Skeletal muscle satellite cell (primary cell): ENCODE results near the gene MAIP1. TPM values are rescaled to one million over a fixed set of nuclear protein-coding genes. Genes with fewer than 3 reads are reported as not detected.
"Not testable (repeated sequence)": the region's sequence is repeated elsewhere in the genome, so short reads cannot be mapped to it uniquely, and the experiment has no call there.

Experiments
- H3K27me3 ChIP-seq: 2 replicates; pipeline ENCODE4 v1.7.0; 2013; ENCODE audit warnings: low read length; ENCODE audit not compliant: control insufficient read depth, insufficient read depth
- H3K36me3 ChIP-seq: 2 replicates; pipeline ENCODE4 v1.7.0; 2013; ENCODE audit warnings: mild to moderate bottlenecking, control low read depth, low read length; ENCODE audit not compliant: insufficient read depth
- H3K4me1 ChIP-seq: 2 replicates; pipeline ENCODE4 v1.7.0; 2013; ENCODE audit warnings: low read length; ENCODE audit not compliant: control insufficient read depth, insufficient read depth
- H3K4me2 ChIP-seq: 2 replicates; pipeline ENCODE4 v1.7.0; 2013; ENCODE audit warnings: mild to moderate bottlenecking, low read length
- H3K4me3 ChIP-seq: 2 replicates; pipeline ENCODE4 v1.7.0; 2013; ENCODE audit warnings: low read length
- H3K9ac ChIP-seq: 2 replicates; pipeline ENCODE4 v1.7.0; 2013; ENCODE audit warnings: mild to moderate bottlenecking, low read depth, low read length, moderate library complexity
- H3K9me3 ChIP-seq: replicated peaks from 2 replicates; pipeline ENCODE4 v1.7.0; 2013; ENCODE audit warnings: mild to moderate bottlenecking, control low read depth, low read length
- total RNA-seq: library from RNA; depleted of rRNA; stranded (reverse); fragments of >200 nt; gene quantifications from 2 replicates; pipeline ENCODE4 v1.2.3, GENCODE V29; 2012; rRNA removed

Gene MAIP1
- 29.7 and 31.7 TPM in 2 replicates for total RNA-seq

DNA sequence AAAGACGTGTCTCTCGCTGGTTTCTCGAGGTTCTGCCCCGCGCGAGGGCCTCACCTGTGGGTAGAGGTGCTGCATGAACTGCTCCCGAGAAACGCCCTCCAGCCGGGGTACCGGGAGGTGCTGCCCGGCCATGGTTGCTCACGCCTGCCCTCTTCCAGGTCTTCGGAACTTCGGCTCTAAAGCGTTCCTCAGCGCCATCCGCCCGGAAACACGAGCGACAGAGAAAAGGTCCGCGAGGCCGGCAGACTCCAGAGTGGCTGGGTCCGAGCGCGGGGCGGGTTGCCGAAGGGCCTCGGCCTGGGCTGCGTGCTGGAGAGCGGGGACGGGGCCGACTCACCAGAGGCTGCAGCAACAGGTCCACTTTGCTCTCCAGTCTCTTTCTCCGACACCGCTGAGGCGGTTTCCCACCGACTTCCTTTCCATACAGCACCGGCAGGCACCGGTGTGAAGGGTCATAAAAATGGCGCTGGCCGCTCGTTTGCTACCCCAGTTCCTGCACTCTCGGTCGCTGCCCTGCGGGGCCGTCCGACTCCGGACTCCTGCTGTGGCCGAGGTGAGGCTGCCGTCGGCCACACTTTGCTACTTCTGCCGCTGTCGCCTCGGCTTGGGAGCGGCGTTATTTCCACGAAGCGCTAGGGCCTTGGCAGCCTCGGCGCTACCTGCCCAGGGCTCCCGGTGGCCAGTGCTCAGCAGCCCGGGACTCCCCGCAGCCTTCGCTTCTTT is at the start of gene MAIP1, which contains the start of gene TYW5:
MAIP1 (plus strand) TSS at position 244 of the 723 bp plus-strand sequence; CDS start at position 461, 217 bp downstream.
TYW5 (minus strand) TSS at position 153 of the 723 bp plus-strand sequence; CDS start at position 132, 21 bp downstream.
- Histone ChIP-seq H3K27me3 (no peaks in the 10 kb centered on the region), H3K9ac (peak within 1 kb of the TSS; percentile 88), H3K36me3 (peaks cover 13% of the 10 kb centered on the region), H3K4me2 (peak within 1 kb of the TSS; percentile 93), H3K9me3 (no peaks in the 10 kb centered on the region), H3K4me3 (peak within 1 kb of the TSS; percentile 93), H3K4me1 (peaks cover 21% of the 10 kb centered on the region)

DNA sequence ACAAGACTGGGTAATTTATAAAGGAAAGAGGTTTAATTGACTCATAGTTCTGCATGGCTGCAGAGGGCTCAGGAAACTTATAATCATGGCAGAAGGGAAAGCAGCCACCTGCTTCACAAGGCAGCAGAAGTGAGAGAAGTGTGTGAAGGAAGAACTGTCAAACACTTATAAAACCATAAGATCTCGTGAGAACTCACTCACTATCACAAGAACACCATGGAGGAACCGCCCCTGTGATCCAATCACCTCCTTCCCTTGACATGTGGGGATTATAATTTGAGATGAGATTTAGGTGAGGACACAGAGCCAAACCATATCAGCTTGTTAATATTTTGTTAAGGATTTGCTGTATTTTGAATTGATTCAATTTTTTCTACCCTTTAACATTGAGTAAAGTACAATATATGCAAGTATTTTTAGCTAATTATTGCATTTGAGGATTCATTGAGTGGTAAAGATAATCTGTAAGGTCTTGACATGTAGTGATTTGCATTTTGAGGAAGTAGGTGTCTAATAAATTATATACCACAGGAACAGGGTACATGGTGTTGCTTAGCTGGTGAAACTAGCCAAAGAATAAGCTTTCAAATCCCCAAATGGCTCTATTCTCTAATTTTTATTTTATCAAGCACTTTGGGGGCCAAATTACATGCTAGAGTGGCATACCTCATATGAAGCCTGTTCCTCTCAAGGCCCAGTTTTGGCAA is 48.2 kb upstream of the MAIP1 start:
- Histone ChIP-seq H3K36me3 (no peaks in the 10 kb centered on the region), H3K4me1 (peaks cover 6% of the 10 kb centered on the region), H3K9me3 (no peaks in the 10 kb centered on the region), H3K4me2 (no peak overlapping the region), H3K27me3 (no peaks in the 10 kb centered on the region), H3K9ac (no peak overlapping the region), H3K4me3 (no peak overlapping the region)

DNA sequence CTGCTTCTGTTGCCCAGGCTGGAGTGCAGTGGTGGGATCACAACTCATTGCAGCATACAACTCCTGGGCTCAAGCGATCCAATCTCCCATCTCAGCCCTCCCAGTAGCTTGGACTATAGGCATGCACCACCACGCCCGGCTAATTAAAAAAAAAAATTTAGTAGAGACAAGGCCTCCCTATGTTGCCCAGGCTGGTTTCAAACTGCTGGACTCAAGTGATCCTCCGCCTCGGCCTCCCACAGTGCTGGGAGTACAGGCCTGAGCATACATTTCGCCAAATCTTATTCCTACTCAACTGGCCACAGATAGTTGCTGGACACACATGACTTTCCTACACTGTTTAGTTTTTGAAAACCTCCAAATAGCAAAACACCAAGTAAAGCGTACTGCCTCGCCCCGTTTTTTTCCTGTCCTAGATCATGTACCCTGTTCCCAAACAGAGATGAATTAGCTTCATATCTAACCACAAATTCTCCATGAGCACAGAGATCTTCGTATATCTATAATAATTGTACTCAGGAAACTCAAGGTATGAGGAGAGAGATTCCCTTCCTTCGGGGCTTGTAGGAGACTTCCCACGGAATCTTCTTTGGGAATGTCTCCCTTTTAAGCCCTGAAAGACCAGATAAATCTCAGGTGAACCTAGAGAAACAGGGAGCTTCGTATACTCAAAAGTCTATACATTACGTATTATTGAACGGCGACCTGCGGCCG is 44.9 kb upstream of the MAIP1 start:
- Histone ChIP-seq H3K4me2 (peak overlapping the region; percentile 94), H3K4me1 (peaks cover 16% of the 10 kb centered on the region), H3K9ac (peak overlapping the region; percentile 63), H3K27me3 (no peaks in the 10 kb centered on the region), H3K4me3 (peak overlapping the region; percentile 96), H3K36me3 (no peaks in the 10 kb centered on the region), H3K9me3 (no peaks in the 10 kb centered on the region)

DNA sequence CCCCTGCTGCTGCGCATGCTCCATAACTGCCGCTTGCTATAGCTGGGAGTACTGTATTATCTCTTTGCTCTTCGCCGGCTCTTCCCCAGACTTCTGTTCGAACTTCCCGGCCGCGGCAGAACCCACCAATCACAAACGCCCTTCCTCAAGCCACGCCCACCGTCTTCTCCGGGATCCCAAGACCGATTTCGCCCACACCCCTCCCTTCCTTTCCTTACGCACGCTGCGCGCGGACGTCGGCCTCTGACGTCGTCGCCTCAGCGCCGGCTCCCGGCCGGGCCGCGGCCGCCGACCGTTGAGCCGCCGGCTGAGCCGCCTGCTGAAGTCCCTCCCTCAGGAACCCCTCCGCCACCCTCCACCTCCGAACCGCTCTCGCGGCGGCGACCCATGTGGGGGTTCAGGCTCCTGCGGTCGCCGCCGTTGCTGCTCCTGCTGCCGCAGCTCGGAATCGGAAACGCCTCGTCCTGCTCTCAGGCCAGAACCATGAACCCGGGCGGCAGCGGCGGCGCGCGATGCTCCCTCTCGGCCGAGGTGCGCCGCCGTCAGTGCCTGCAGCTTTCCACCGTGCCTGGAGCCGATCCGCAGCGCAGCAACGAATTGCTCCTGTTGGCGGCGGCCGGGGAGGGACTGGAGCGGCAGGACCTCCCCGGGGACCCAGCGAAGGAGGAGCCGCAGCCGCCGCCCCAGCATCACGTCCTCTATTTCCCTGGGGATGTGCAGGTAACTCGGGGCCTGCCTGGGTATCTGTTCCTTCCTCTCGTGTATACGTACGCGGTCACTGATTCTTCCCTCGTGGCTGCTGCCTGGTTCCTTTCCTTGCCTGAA is 44.1 kb upstream of the MAIP1 start, which contains the start of gene C2orf69:
C2orf69 (plus strand) TSS at position 242 of the 825 bp plus-strand sequence; CDS start at position 388, 146 bp downstream.
- H3K36me3 ChIP-seq: no peaks in the 10 kb centered on the region
- H3K9me3 ChIP-seq: no peaks in the 10 kb centered on the region
- H3K27me3 ChIP-seq: no peaks in the 10 kb centered on the region
- peak within 1 kb of the TSS; percentile 96 for H3K4me3 ChIP-seq
- H3K4me1 ChIP-seq: peaks cover 16% of the 10 kb centered on the region
- peak within 1 kb of the TSS; percentile 98 for H3K9ac ChIP-seq
- H3K4me2 ChIP-seq: peak within 1 kb of the TSS; percentile 94

- Histone ChIP-seq H3K36me3 (peaks cover 4% of the 10 kb centered on the region), H3K4me1 (peaks cover 16% of the 10 kb centered on the region), H3K9ac (peak overlapping the region; percentile 98), H3K27me3 (no peaks in the 10 kb centered on the region), H3K4me2 (peak overlapping the region; percentile 94), H3K9me3 (no peaks in the 10 kb centered on the region), H3K4me3 (peak overlapping the region; percentile 96)
Observed at GRCh38 chr2:199911877-199912161, 43.6 kb upstream of the MAIP1 start.

- Histone ChIP-seq H3K4me1 (peaks cover 16% of the 10 kb centered on the region), H3K4me3 (peak overlapping the region; percentile 96), H3K9ac (peak overlapping the region; percentile 98), H3K36me3 (peaks cover 11% of the 10 kb centered on the region), H3K4me2 (peak overlapping the region; percentile 94)
- H3K9me3 ChIP-seq, H3K27me3 ChIP-seq: not testable (repeated sequence)
Observed at GRCh38 chr2:199912553-199913114, 42.7 kb upstream of the MAIP1 start.

DNA sequence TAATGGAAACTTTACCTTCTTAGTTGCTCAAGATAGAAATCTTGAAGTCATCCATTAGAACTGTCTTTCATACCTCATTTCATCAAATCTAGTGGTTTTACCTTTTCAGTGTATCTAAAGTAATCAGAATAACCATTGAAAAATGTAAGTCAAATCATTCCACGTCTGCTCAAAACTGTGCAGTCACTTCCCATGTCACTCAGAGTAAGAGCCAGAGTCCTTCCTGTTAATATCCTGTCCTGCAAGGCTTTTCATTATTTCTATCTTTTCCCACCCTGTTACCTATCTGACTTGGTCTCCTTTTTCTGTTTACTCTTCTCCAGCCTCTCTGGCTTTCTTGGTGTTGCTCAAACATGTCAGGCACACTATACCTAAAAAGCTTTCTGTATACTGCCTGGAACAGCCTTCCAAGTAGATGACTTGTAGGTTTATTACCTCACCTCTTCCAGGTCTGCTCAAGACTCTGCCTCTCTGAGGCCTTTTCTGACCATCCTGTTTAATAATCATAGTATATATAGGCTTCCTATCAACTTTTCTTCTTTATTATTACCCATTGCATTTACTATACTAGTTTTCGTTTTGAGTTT is 40.9 kb upstream of the MAIP1 start:
- Histone ChIP-seq H3K4me3 (no peak overlapping the region), H3K9ac (no peak overlapping the region), H3K36me3 (peaks cover 22% of the 10 kb centered on the region), H3K4me2 (peak overlapping the region; percentile 56), H3K4me1 (peaks cover 16% of the 10 kb centered on the region), H3K27me3 (no peaks in the 10 kb centered on the region), H3K9me3 (no peaks in the 10 kb centered on the region)

DNA sequence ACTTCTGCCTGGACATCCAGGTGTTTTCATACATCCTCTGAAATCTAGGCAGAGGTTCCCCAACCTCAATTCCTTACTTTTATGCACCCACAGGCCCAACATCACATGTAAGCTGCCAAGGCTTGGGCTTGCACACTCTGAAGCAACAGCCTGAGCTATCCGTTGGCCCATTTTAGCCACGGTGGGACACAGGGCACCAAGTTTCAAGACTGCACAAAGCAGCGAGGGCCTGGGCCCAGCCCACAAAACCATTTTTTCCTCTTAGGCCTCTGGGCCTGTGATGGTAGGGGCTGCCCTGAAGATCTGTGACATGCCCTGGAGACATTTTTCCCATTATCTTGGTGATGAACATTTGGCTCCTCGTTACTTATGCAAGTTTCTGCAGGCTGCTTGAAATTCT is 38.4 kb upstream of the MAIP1 start:
- Histone ChIP-seq H3K9ac (no peak overlapping the region), H3K4me2 (no peak overlapping the region), H3K9me3 (no peaks in the 10 kb centered on the region), H3K36me3 (peaks cover 30% of the 10 kb centered on the region), H3K27me3 (no peaks in the 10 kb centered on the region), H3K4me3 (no peak overlapping the region), H3K4me1 (peaks cover 10% of the 10 kb centered on the region)

DNA sequence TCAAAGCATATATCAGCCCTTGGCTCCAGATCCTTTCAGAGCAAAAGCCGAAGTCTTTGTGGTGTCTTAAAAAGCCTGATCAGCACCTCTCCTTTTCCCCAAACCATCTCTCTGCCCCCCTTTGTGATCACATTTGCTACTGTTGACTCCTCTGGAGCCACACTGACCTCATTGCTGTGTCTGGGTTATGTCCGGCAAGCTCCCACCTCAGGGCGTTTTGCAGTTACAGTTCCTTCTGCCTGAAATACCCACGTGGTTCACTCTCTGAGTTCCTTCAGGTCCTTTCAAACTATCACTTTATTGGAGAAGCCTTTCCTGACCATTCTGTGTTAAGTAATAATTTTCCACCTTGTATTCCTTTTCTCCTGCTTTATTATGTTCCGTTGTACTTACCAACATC is 32.5 kb upstream of the MAIP1 start:
- Histone ChIP-seq H3K27me3 (no peaks in the 10 kb centered on the region), H3K4me1 (peaks cover 12% of the 10 kb centered on the region), H3K4me3 (no peak overlapping the region), H3K9ac (no peak overlapping the region), H3K36me3 (peaks cover 28% of the 10 kb centered on the region), H3K9me3 (no peaks in the 10 kb centered on the region), H3K4me2 (no peak overlapping the region)

DNA sequence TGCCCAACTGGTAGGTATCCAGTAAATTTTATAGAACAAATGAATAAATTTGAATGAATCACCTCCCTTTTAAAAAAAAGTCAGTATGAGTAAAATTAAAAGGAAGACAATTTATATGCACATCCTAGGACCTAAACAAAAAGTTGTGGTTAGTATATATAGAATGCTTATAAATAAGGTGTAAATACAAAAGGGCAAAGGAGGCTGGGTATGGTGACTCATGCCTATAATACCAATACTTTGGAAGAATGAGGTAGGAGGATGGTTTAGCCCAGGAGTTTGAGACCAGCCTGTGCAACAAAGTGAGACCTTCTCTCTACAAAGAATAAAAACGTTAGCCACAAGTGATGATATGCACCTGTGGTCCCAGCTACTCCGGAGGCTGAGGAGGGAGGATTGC is 31.5 kb upstream of the MAIP1 start:
- H3K4me3 ChIP-seq: no peak overlapping the region
- peaks cover 12% of the 10 kb centered on the region for H3K4me1 ChIP-seq
- no peak overlapping the region for H3K9ac ChIP-seq
- H3K27me3 ChIP-seq: no peaks in the 10 kb centered on the region
- H3K36me3 ChIP-seq: peaks cover 23% of the 10 kb centered on the region
- no peaks in the 10 kb centered on the region for H3K9me3 ChIP-seq
- H3K4me2 ChIP-seq: no peak overlapping the region
